IPS DF 6.9 (cell line): ENCODE measurements around the gene SRPK2.
"Not testable (repeated sequence)": the region's sequence is repeated elsewhere in the genome, so short reads cannot be mapped to it uniquely, and the experiment has no call there.

Source experiments
- DNase-seq: peaks from one replicate; pipeline ENCODE4 v3.0.0-alpha.2; 2013; ENCODE audit warnings: low read depth, low spot score
- H3K27ac ChIP-seq: one replicate; pipeline ENCODE4 v1.5.1; 2013; ENCODE audit warnings: low read length, control low read depth
- H3K27me3 ChIP-seq: 2 replicates; pipeline ENCODE4 v1.6.1; 2013; ENCODE audit warnings: mild to moderate bottlenecking, low read length; ENCODE audit not compliant: control insufficient read depth, insufficient read depth
- H3K36me3 ChIP-seq: 2 replicates; pipeline ENCODE4 v1.6.1; 2013; ENCODE audit warnings: low read length; ENCODE audit not compliant: control insufficient read depth, insufficient read depth
- H3K4me1 ChIP-seq: 2 replicates; pipeline ENCODE4 v1.6.1; 2013; ENCODE audit warnings: low read length; ENCODE audit not compliant: control insufficient read depth, insufficient read depth
- H3K4me3 ChIP-seq: 2 replicates; pipeline ENCODE4 v1.5.1; 2013; ENCODE audit warnings: mild to moderate bottlenecking, low read length
- H3K9me3 ChIP-seq: 2 replicates; pipeline ENCODE4 v1.6.1; 2013; ENCODE audit warnings: low read length, inconsistent platforms; ENCODE audit not compliant: control insufficient read depth, insufficient read depth
- WGBS: extraction: QIAGEN DNeasy Blood & Tissue Kit; methylation state at CpG from one replicate; pipeline ENCODE4 v1.1.7; 2013; ENCODE audit warnings: mixed read lengths, missing lambda C conversion rate; ENCODE audit not compliant: insufficient read length, insufficient coverage; 5-methylcytosine and 5-hydroxymethylcytosine counted together

Gene SRPK2

GRCh38 chr7:105268056-105268455 lies 120.7 kb downstream of the SRPK2 start:
- H3K4me3 ChIP-seq: no peak overlapping the region
- H3K36me3 ChIP-seq: no peaks in the 10 kb centered on the region; the same call in 1 of the 2 replicates
- 100% methylated on average over 1 of the region's 1 CpG for WGBS
- no peak for DNase-seq
- H3K9me3 ChIP-seq: no peaks in the 10 kb centered on the region
- H3K4me1 ChIP-seq: 0 out of 2 replicates have a peak, but pooled peaks cover 1% of the 10 kb centered on the region
- no peak overlapping the region for H3K27ac ChIP-seq
- no peaks in the 10 kb centered on the region for H3K27me3 ChIP-seq

DNA sequence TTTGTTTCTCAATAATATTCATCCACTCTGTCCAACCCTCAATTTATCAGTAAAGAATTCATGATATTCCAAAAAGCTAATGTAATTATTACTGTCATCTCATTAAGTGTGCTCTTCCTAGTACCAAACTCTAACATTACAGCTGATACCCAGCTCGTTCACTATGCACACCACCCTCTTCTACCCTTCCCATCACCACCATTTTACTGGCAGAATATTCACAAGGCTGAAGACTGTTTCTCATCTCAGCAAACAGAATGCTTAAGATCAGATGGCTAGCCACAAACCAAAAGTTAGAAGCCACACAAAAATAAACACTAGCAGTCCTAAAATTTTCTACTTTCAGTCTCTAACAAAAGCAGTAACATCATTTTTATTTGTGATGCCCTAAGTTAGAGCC lies 121.5 kb downstream of the SRPK2 start:
- WGBS: no CpG with 5 or more reads among the region's 1 CpG
- Histone ChIP-seq H3K27me3 (no peaks in the 10 kb centered on the region), H3K4me3 (no peak overlapping the region), H3K4me1 (0 out of 2 replicates have a peak, but pooled peaks cover 1% of the 10 kb centered on the region), H3K9me3 (no peaks in the 10 kb centered on the region), H3K36me3 (no peaks in the 10 kb centered on the region; the same call in 1 of the 2 replicates), H3K27ac (no peak overlapping the region)
- DNase-seq: no peak

DNA sequence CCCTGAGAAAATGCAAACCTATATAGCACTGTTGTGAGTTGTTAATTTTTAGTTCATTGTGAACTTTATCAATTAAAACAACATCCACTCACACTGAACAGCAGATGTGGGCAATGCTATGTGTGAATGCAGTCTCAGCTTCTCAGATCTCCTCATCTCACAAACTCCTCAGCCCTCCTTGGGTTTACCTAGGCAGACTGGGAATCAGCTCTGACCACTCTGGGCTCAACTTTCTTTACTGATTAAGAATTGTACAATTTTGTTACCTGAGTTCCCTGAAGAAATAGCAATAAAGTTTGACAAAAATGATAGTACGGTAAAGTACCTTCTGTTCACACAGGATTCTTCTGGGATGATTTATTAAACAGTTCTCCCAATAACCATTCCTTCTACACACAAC lies 124.0 kb downstream of the SRPK2 start:
- H3K9me3 ChIP-seq: no peaks in the 10 kb centered on the region
- no CpG with 5 or more reads among the region's 1 CpG for WGBS
- DNase-seq: no peak
- H3K36me3 ChIP-seq: no peaks in the 10 kb centered on the region
- H3K27me3 ChIP-seq: no peaks in the 10 kb centered on the region
- H3K4me3 ChIP-seq: no peak overlapping the region
- no peak overlapping the region for H3K27ac ChIP-seq
- H3K4me1 ChIP-seq: peaks cover 3% of the 10 kb centered on the region

DNA sequence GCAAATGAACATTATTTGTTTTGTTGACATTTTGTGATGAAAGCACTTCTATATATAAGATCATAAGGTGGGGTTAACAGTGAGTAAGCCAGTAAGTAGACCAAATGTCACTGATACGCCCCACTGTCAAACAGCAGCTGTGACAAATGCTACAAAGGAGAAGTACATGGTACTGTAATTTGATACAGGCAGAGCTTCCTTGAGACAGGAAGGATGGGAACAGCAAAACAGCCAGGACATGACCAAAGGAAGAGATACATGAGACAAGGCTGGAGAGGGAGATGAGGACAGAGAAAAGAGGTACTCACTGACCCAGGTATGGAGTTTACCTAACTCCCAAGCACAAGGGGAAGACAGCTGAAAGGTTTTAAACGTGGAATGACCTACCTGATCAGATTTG lies 127.0 kb downstream of the SRPK2 start:
- no peak overlapping the region for H3K27ac ChIP-seq

DNA sequence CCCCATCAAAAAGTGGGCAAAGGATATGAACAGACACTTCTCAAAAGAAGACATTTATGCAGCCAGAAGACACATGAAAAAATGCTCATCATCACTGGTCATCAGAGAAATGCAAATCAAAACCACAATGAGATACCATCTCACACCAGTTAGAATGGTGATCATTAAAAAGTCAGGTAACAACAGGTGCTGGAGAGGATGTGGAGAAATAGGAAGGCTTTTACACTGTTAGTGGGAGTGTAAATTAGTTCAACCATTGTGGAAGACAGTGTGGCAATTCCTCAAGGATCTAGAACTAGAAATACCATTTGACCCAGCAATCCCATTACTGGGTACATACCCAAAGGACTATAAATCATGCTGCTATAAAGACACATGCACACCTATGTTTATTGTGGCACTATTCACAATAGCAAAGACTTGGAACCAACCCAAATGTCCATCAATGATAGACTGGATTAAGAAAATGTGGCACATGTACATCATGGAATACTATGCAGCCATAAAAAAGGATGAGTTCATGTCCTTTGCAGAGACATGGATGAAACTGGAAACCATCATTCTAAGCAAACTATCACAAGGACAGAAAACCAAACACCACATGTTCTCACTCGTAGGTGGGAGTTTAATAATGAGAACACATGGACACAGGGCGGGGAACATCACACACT lies 128.4 kb downstream of the SRPK2 start:
- WGBS: no CpG with 5 or more reads among the region's 2 CpGs

More for the DNA sequence above, 127.0 kb downstream of the SRPK2 start:
- H3K36me3 ChIP-seq: no peaks in the 10 kb centered on the region
- H3K27me3 ChIP-seq: no peaks in the 10 kb centered on the region
- WGBS: no CpG with 5 or more reads among the region's 2 CpGs
- no peak overlapping the region for H3K4me3 ChIP-seq
- DNase-seq: no peak
- no peaks in the 10 kb centered on the region for H3K9me3 ChIP-seq
- H3K4me1 ChIP-seq: peaks cover 3% of the 10 kb centered on the region

GRCh38 chr7:105258919-105259318 lies 129.8 kb downstream of the SRPK2 start:
- not testable (repeated sequence) for DNase-seq, H3K27me3 ChIP-seq, H3K36me3 ChIP-seq, H3K4me1 ChIP-seq, H3K4me3 ChIP-seq, H3K9me3 ChIP-seq, H3K27ac ChIP-seq

More for the DNA sequence above, 128.4 kb downstream of the SRPK2 start:
- H3K4me3 ChIP-seq, H3K9me3 ChIP-seq, H3K27me3 ChIP-seq, H3K4me1 ChIP-seq, DNase-seq, H3K27ac ChIP-seq, H3K36me3 ChIP-seq: not testable (repeated sequence)

DNA sequence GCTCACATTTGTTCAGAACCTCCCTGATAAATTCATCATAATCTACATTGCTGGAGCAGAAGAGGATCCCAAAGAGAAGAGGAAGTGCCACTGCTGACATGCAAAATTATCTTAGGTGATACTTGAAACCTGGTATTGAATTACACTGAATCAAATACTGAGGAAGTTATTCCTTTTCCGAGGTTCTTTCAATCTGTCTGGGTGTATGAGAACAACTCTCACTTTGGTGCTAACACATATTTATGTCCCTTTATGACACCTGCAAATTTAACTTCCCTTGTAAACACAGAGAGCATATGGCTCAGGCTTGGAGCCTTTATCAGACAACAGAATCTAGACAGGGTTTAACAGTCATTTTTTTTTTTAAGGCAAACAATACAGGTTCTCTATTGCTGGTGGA lies 131.4 kb downstream of the SRPK2 start:
- H3K4me1 ChIP-seq: peaks cover 3% of the 10 kb centered on the region
- H3K36me3 ChIP-seq: no peaks in the 10 kb centered on the region
- no peak for DNase-seq
- no peaks in the 10 kb centered on the region for H3K27me3 ChIP-seq
- H3K4me3 ChIP-seq: no peak overlapping the region
- WGBS: no CpG with 5 or more reads among the region's 1 CpG
- no peaks in the 10 kb centered on the region for H3K9me3 ChIP-seq
- H3K27ac ChIP-seq: no peak overlapping the region

DNA sequence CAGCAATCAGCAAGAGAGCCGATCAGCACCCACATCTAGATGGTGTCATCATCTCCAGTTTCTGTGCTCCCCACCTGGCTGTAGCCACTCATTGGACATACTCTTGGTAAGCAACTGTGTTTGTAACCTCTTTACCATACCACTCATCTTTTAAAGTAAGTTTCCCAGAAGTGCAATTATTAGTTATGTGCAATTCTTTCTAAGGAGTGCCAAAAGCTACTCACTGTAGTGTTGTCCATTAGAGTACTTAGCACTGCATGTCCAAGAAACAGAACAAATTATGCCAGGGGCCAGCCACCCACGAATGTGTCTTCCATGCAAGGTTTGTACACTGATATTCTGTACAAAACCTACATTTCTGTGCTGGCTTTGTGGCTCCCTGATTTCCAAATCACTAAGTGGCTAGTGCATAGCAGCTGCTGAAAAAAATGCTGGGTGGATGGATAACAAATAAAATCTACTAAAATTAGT lies 131.9 kb downstream of the SRPK2 start:
- no peak overlapping the region for H3K4me3 ChIP-seq
- H3K9me3 ChIP-seq: no peaks in the 10 kb centered on the region
- no peaks in the 10 kb centered on the region for H3K36me3 ChIP-seq
- H3K4me1 ChIP-seq: peaks cover 2% of the 10 kb centered on the region
- no peak overlapping the region for H3K27ac ChIP-seq
- no peak for DNase-seq
- WGBS: no CpG with 5 or more reads among the region's 2 CpGs
- H3K27me3 ChIP-seq: no peaks in the 10 kb centered on the region

DNA sequence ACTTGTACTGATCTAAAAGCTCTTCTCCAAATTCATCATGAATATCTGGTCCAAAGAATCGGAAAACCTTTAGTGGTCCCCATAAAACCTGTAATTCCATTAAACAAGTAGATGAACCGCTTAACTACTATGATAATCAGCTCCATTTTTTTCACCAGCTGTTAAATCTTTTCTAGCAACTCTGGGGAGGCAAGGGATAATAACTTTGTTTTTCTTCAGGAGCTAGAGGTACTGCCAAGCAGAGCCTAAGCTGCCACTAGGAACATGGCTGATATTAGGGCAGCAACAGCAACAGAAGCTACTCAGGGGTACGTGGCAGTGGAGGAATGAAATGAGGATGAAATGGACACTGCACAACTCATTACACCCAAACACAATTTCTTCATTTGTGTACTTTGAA lies 138.0 kb downstream of the SRPK2 start:
- no peak for DNase-seq
- H3K4me3 ChIP-seq: no peak overlapping the region
- no CpG with 5 or more reads among the region's 3 CpGs for WGBS
- H3K27ac ChIP-seq: no peak overlapping the region
- no peaks in the 10 kb centered on the region for H3K27me3 ChIP-seq
- no peaks in the 10 kb centered on the region for H3K9me3 ChIP-seq
- no peaks in the 10 kb centered on the region for H3K36me3 ChIP-seq
- no peaks in the 10 kb centered on the region for H3K4me1 ChIP-seq

- DNase-seq: no peak
- H3K4me1 ChIP-seq: no peaks in the 10 kb centered on the region
- H3K4me3 ChIP-seq: no peak overlapping the region
- no peaks in the 10 kb centered on the region for H3K9me3 ChIP-seq
- H3K27me3 ChIP-seq: no peaks in the 10 kb centered on the region
- no CpG with 5 or more reads among the region's 4 CpGs for WGBS
- no peak overlapping the region for H3K27ac ChIP-seq
- no peaks in the 10 kb centered on the region for H3K36me3 ChIP-seq
Measured at GRCh38 chr7:105250239-105250638, 138.5 kb downstream of the SRPK2 start.

DNA sequence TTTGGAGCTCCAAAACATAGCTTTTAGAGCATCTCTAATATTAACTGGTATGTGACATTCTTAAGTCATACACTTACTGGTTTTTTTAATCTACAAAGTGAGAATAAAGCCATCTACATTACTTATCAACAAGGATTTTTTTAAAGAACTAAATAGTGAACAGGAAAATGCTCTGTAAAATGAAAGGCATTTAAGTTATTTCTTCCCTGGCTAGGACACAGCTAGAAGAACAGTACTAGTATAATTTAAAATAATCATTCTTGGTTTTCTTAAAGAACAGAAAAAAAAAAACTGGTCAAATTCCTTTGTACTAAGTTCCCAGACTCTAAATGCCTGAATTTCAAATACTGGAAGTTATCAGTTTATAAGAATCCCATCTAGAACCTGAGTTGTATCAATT lies 139.5 kb downstream of the SRPK2 start:
- no peak overlapping the region for H3K4me3 ChIP-seq

More for the DNA sequence above, 139.5 kb downstream of the SRPK2 start:
- H3K27ac ChIP-seq: no peak overlapping the region
- H3K9me3 ChIP-seq: no peaks in the 10 kb centered on the region
- H3K36me3 ChIP-seq: no peaks in the 10 kb centered on the region
- no peak for DNase-seq
- H3K4me1 ChIP-seq: peaks cover 2% of the 10 kb centered on the region; the same call in 1 of the 2 replicates
- no peaks in the 10 kb centered on the region for H3K27me3 ChIP-seq
